ENCODE measurements around the gene ATXN1.
"Not testable (repeated sequence)": the region's sequence is repeated elsewhere in the genome, so short reads cannot be mapped to it uniquely, and the experiment has no call there.

Gene ATXN1

DNA sequence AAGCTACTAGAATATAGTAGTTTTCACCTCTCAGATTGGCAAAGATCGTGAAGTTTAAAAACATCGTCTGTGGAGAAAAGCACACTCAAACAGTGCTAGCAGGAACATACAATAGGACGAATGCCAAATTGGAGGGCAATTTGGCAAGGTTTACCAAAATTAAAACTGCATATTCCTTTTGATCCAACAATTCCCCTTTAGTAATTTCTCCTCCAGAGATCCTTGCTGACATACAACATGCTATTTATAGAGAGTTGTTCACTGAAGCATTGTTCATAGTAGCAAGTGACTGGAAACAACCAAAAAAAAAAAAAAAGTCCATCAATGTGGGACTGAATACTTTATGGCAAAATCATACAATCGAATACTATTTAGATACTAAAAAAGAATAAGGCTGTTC lies 202.2 kb downstream of the ATXN1 start:
- no peak for DNase-seq

DNA sequence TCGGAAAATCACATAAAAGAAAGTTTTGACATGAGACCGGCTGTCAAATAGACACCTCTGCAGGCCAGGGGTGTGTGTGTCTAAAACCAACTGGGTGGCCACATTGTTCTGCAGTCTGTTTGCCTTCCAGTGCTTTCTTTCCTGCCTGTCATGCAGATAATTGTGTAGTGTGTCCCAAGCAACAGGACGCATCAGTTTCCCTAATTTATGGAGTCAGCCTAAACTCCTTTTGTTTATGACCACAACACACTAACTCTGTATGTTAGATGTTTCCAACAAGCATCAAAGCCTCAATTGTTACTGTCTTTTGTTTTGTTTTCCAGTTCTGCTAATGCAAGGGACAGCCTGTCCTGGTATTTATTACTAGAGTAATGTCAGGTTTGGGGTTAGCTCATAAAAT lies 205.7 kb downstream of the ATXN1 start:
- no peak for DNase-seq

DNA sequence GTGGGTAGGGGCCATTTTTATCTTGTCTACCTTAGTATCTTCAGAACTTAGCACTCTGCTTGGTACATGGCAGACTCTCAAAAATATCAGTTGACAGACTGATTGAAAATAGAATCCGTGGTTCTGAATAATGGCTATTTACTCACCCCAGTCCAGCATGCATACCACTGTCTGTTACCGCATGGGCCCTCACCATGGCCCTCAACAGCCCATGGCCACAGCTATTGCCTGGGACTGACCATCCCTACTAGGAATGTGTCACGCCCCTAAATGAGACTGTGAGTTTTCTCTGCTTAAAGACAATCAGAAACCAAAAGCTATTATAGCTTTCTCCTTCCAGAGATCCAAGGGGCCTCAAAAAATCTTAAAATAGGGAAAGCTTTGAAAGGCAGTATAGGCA lies 207.7 kb downstream of the ATXN1 start:
- DNase-seq: no peak

DNA sequence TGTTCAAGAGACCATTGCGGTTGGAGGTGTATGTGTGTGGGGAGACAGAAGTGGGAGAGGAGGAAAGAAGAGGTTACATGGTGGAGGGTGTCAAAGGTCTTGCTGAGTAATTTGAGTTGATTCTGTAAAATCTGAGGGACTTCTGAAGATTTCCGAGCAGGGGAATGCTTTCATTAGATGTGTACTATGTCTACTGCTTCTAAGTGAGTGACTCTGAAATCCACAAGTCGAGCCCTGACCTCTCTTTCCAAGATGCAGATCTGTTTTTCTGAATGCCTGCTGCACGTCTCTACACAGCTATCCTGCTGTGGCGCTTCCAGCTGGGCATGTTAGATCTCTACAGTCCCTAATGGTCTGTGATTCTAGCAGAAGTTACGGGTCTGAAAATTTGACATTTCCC lies 209.8 kb downstream of the ATXN1 start:
- DNase-seq: no peak

DNA sequence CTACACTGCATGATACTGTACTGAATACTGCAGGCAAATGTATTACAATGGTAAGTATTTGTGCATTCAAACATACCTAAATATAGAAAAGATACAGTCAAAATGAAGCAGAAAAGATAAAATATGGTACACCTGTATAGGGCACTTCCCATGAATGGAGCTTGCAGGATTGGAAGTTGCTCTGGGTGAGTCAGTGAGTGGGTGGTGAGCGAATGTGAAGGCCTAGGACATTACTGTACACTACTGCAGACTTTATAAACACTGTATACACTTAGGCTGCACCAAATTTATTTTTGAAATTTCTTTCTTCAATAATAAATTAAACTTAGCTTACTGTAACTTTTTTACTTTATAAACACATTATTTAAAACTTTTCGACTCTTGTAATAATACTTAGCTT lies 213.1 kb downstream of the ATXN1 start:
- DNase-seq: no peak

DNA sequence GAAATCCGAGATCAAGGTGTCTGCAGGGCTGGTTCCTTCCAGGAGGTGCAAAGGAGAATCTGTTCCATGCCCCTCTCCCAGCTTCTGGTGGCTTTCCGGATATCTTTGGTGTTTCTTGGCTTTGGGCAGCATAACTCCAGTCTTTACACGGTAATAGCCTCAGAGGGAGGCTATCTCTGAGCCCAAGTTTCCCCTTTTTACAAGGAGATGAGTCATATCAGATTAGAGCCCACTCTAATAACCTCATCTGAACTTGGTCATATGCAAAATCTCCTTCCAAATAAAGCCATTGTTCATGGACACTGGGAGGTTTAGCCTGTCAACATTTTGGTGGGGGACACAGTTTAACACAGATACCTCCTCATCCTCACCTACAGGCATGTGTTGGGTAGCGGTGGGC lies 213.7 kb downstream of the ATXN1 start:
- DNase-seq: no peak

DNA sequence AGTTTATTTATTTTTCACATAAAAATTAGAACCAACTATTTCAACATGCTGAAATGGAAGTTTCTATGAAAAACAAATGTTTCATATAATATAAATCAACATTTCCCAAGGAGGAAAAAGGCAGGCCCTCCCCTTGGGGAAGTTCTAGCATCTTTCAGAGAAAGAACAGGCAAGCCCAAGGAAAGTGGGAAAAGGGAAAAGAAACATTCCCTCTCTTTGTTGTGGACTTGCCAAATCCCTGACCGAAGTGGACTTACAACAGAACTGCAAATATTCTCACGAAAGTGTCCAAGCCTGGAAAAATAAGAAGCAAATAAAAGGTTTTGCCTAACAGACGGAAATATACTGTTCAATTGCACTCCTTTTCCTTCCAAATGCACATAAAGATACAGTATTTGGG lies 214.4 kb downstream of the ATXN1 start:
- no peak for DNase-seq

DNA sequence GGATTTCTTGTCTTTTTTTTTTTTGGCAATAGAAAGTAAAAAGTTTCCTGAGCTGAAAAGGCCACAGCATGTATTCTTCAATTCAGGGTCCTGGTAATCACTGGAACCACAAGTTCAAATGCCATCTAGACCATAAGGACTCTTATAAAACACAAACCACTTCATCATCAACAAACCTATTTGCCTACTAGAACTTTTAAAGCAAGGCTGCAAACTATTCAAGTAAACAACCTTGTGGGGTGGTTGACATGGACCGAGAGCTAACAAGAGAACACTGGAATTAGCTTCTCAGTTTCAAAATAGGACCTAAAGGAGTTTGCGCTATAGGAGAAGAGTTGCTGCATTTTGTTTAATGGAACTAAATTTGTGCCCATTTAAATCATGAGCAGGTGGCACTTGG lies 215.9 kb downstream of the ATXN1 start:
- DNase-seq: no peak

DNA sequence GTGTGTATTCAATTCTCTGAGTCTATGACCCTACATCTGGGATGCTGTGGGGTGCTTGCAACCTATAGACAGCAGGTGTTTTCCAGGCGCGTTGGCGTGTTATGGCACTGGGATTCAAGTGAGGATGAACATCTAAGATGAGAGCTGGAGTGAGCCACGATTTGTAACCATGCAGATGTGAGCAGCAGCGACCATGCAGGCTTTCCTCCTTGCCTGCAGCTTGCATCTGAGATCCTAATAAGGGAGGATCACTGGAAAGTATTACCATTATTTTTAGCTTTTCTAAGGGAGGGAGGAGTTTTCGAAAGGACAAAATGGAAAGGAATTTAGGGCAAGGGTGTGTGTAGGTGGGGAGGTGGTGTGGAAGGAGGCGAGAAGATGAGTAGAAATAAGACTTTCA lies 216.7 kb downstream of the ATXN1 start:
- no peak for DNase-seq

DNA sequence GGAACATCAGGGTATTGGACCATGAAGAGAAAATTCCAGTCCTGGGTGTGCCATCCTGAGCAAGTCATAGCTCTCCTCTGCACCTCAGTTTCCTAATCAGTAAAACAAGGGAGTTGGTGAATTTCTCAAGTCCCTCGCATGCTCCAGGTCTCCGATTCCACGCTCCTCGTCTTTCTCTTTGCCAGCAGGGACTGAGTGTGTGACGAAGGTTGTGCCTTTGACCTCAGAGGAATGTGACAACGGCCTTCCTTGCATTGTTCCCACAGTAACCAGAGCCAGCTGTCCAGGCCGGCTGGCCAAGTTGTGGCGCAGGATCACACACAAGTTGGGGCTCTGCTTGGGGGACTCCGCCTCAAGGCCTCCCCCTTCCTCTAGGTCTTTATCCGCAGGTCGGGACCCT lies 217.3 kb downstream of the ATXN1 start:
- no peak for DNase-seq

DNA sequence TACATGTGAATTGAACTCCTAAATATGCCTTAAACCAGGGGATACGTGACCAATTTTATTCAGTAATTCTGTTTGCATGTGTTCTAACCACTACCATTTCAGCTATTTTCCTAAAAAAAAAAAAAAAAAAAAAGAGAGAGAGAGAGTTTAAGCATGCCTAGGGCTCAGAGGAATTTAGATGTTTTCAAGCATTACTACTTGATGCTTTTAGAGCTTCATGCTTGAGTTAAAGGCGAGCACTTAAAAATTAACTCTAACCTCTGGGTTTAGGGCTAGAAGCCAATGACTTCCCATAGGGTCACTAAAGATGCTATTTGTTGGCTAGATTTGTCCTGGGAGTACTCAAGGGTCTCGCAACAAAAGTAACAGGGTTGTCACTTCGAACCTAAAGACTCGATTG lies 217.7 kb downstream of the ATXN1 start:
- DNase-seq: no peak

DNA sequence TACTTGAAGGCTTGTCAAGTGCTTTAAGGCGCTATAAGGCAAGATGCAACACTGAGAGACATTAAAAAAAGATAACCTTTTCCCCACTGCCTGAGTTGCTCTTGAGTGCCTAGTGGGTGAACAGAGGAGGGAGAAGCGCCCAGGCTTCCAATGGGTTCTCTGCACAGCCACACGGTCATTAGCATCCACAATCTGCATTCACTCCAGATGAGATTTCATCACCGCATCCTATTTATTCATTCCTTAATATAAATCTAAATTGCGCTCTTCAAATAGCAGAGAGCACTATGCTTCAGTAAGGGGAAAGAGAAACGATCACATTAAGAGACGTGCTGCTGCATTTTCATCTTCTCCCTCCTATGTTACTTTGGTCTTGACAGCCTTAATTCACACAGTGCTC lies 219.2 kb downstream of the ATXN1 start:
- DNase-seq: no peak

DNA sequence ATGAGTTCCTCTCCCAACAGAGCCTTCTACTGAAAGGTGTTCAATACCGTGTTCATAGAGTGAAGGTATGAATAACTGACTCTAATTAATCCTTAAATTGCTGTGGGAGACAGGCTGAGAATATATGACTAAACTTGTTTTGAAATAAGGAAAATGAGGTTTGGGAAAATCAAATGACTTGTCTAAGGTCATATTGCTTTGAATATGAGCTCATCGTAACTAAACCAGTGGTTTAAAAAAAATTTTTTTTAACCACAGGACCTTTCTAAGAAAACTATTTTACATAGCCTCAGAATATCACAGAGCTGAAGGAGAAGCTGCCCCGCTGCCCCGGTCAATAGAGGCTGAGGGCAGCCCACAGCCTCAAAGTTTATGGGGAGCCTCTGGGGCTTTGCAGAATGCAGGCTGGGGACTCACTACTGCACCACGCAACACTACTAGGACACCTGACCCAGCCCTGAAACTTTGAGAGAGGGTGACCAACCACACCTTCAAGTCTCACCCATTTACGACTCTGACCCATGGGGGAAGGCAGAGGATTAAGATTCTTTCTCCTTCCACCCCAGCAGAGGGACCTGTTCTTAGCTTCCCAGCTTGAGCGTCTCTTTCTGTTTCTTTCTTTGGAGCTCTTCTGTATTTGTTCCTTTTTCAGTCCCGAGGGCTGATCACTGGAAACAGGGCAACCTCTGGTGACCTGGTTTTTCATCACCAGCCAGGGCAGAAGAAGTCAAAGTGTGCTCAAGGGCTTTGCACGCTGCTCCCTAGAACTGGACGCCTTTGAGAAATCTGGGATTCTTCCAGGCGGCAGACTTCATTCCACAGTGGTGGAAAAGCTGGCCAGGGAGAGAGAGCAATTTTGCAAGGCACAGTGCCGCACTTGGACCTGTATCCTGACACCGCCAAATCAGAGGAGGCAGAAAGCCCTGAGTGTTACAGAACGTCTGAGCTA lies 220.2 kb downstream of the ATXN1 start:
- DNase-seq: no peak

DNA sequence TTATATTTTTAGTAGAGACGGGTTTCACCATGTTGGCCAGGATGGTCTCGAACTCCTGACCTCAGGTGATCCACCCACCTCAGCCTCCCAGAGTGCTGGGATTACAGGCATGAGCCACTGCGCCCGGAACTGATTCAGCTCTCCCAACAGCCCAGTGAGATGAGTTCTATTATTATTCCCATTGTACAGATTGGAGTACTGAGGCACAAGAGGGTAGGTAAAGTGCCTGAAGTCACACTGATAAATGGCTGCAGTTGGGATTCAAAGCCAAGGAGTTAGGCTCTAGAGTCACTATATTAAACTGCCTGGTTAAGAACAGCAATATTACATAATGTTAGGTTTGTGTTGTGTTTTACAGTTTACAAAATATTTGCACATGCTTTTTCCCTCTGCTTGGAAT lies 220.9 kb downstream of the ATXN1 start:
- DNase-seq: not testable (repeated sequence)

DNA sequence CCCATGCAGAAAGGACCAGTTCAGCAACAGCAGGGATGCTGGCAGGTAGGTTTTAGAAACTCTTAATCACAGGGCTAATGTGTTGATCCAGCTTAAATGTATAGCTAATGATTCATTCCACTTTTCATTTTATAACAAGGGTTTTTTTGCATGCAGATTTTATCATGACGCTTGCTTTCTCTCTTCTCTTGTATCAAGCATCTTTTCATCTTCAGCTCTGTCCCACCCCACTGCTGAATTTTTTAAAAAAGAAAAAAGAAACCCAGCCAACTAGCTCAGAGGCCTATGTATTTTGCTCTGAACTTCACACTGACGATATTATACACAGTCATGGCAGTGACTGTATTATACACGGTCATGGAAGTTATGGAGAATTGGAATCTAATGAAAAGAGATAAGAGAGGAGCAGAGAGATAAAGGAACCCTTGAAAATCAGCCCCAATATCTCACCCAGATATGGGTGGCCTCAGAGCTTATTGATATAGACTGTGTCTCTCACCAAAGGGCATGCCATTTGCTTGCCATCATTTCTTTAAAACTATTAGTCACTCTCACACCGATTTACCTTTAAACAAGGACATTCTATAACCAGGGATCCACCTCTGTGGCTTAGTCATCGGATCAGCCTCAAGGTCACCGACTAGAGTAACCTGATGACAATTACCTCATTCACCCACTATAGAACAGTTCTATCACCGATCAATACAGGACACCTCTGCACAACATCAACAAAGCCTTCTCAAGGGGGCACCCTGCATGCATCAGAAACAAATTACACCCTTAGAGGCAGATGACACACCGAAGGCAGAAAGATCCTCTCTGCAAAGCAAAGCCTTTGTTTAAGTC lies 222.0 kb downstream of the ATXN1 start:
- no peak for DNase-seq

DNA sequence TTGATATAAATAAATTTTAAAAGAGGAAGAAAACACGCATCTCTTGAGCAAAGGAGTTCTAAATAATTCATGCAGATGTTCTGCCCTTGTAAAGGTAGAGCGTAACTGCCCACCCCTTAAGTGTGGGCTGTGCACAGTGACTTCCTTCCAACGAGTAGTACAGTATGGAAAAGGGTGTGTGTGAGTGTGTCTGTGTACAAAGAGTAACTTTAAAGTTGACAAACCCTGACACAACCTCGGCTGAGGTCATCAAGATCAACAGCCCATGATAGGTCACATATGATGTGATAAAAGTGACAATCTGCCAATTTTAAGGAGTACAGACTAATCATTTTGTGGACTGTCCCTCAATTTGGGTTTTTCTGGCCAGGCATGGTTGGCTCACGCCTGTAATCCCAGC lies 225.7 kb downstream of the ATXN1 start:
- DNase-seq: no peak

DNA sequence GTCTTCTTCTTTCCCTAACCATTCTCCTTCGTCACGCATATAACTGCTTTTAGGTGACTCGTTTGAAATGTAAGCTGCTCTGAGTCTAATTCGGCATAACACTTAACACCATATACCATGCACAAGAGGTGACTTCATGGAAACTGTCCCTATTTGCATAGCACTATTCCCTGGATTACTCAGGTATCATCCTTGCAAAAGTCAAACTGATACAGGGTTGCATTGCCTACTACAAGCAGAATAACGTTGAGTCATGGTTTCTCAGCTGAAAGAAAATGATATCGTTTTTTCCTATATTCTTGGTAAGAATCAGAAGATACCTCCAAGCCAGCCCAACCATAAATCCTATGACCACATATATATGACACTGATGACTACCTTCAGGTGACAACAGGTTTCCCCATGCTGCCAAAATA lies 227.5 kb downstream of the ATXN1 start:
- no peak for DNase-seq

DNA sequence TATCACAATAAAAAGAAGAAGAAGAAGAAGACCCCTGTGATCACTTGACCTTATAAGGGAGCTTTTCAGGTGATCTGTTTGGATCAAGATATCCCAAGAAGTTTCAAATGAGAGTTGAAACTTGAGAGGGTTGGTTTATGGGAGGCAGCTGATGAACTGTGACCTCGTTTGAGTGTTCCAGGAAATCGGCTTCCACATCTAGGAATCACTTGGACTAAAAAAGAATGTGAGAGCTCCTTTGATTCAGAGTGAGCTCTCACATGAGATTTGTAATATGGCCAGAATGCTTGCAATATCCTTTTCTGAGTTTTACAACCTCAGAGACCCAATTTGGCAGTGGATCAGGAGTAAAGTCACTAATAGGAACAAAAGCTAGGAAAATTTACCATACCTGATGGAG lies 228.1 kb downstream of the ATXN1 start:
- DNase-seq: no peak

DNA sequence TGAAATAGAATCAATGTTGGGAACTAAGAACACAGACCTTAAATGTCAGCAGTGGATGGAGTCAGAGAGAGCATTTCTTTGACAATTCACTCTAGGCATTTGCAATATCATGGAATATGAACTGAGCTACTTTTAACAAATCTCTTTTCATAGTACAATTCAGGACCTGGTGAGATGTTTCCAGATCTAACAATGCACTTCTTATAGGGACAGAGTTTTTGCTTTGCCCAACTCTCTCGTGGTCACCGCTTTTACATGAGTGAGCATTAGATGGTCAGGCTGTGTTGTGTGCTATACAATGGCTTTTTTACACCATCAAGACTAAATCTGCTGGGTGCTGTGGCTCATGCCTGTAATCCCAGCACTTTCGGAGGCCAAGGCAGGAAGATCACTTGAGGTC lies 233.6 kb downstream of the ATXN1 start:
- no peak for DNase-seq

DNA sequence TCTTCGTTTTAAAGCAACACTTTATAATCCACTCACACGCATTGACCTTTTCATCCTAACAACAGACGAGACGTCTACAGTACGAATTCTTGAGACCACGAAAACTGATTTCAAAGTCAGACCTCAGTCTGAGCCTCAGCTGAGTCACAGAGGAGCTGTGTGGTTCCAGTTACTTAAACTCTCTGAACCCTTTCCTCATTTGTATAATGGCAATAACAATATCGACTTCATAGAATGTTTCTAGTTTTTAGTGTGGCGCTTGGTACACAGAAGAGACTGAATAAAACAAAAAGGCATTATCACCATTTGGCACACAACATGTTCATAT lies 236.9 kb downstream of the ATXN1 start:
- no peak for DNase-seq

DNA sequence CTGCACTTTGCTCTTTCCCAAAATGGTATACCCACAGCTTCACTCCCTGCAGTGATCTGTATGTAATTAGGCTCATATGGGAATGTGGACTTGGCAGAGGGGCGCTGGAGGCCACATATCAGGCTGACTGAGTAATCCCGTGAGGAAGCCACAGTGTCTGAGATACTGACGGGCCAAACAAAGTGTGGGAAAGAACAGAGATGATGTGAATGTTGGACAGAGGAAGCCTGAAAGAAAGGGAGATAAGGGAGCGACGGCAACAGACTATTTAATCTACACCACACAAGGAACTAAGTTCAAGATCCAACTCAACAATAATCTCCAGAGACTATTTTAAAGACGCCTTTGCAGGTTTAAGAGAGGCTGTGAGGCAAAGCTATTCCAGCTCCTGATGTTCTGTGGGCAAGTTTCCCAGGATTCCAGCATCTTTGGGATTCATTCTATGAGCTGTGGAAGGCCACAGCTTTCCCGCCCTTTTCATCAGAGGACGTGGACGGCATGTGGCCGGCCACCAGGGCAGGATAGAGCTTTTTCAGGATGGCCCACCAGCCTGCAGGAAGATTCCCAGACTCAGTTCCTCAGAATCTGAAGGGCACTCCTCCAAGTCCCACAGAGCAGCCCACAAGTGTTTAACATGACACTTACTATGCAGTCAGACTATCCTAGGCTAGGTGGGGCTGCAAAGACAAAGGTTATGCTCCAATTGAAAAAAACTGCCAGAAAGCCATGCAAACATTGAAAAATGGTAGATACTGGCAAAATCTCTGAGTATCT lies 237.5 kb downstream of the ATXN1 start:
- DNase-seq: no peak

DNA sequence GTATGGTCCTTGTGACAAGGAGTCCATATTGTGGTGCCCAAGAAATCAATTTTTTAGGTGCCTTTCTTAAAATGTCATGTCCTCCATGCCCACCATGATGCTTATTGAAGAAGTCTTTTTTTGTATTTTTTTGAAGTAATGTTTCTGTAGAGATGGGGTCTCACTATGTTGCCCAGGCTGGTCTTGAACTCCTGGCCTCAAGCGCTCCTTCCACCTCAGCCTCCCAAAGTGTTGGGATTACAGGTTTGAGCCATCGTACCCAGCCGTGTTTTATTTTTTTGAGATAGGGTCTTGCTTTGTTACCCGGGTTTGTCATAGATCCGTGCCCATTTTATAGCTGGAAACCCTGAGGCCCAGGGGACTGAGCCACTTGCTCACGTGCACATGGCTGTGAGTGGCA lies 238.3 kb downstream of the ATXN1 start:
- DNase-seq: no peak

DNA sequence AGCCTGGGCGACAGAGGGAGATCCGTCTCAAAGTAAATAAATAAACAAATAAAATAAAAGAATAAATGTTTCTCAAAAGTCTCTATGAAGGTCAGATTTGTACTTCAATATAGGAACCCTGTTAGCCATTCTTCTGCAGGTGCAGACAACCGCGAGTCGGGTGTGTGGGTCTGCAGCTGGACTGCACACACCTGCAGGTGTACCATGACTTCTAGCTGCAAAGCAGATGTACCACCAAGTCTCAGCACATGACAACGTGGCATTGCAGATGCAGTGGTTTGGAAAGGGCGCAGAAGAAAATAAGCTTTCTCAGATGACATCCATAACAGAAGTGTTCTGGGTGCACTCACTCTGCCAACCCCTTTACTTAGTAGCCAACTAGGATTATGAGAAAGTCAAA lies 239.7 kb downstream of the ATXN1 start:
- DNase-seq: no peak
